ENCODE measurements around the gene VAT1L. TPM values are rescaled to one million over a fixed set of nuclear protein-coding genes. Genes with fewer than 3 reads are reported as not detected.

The VAT1L gene
- total RNA-seq, 1 donor from 2014 or later = 6.4 TPM

GRCh38 chr16:77786186-77786847 lies 2.0 kb upstream of the VAT1L start:
- Histone ChIP-seq H3K27ac (no peak overlapping the region), H3K27me3 (peaks cover 15% of the 10 kb centered on the region)
- TF ChIP-seq POLR2A (IDR thresholded peaks at IDR 0.05) = no peak
- no peak for TF ChIP-seq CTCF (IDR thresholded peaks at IDR 0.05)
- no peak for TF ChIP-seq POLR2AphosphoS5 (IDR thresholded peaks at IDR 0.05; ENCODE audit: insufficient read depth in 1 of 2, low read depth in 1 of 2)

GRCh38 chr16:77787452-77787851 lies 912 bp upstream of the VAT1L start:
- intact Hi-C loops (cut with DNase I) = no loop called here
- H3K9me3 ChIP-seq = no peaks in the 10 kb centered on the region
- no peaks in the 10 kb centered on the region for H3K36me3 ChIP-seq
- H3K27ac ChIP-seq = no peak overlapping the region
- H3K4me3 ChIP-seq = no peak overlapping the region
- H3K4me1 ChIP-seq = peaks cover 19% of the 10 kb centered on the region
- TF ChIP-seq CTCF (IDR thresholded peaks at IDR 0.05) (no peak), POLR2AphosphoS5 (IDR thresholded peaks at IDR 0.05; ENCODE audit: insufficient read depth in 1 of 2, low read depth in 1 of 2) (no peak), POLR2A (IDR thresholded peaks at IDR 0.05) (no peak)
- H3K27me3 ChIP-seq = peaks cover 15% of the 10 kb centered on the region
- no peak for DNase-seq (ENCODE audit: extremely low spot score in 2 of 2)

More at GRCh38 chr16:77786186-77786847, 2.0 kb upstream of the VAT1L start:
- intact Hi-C loops (cut with DNase I) = no loop called here
- no peak for DNase-seq (ENCODE audit: extremely low spot score in 2 of 2)
- no peak overlapping the region for H3K4me3 ChIP-seq
- no peaks in the 10 kb centered on the region for H3K36me3 ChIP-seq
- H3K4me1 ChIP-seq = peaks cover 19% of the 10 kb centered on the region
- H3K9me3 ChIP-seq = no peaks in the 10 kb centered on the region

- Histone ChIP-seq H3K9me3 (no peaks in the 10 kb centered on the region), H3K4me3 (peak overlapping the region; percentile 48 to 51), H3K4me1 (peaks cover 19% of the 10 kb centered on the region), H3K27ac (no peak overlapping the region), H3K36me3 (no peaks in the 10 kb centered on the region), H3K27me3 (peaks cover 15% of the 10 kb centered on the region)
- TF ChIP-seq POLR2A (IDR thresholded peaks at IDR 0.05) (no peak), POLR2AphosphoS5 (IDR thresholded peaks at IDR 0.05; ENCODE audit: insufficient read depth in 1 of 2, low read depth in 1 of 2) (no peak), CTCF (IDR thresholded peaks at IDR 0.05) (no peak)
- intact Hi-C loops (cut with DNase I) = no loop called here
- DNase-seq (ENCODE audit: extremely low spot score in 2 of 2) = no peak
Measured at GRCh38 chr16:77789085-77790008, 983 bp downstream of the VAT1L start.

GRCh38 chr16:77790009-77790372 lies 1.6 kb downstream of the VAT1L start:
- Histone ChIP-seq H3K27me3 (peaks cover 15% of the 10 kb centered on the region), H3K4me1 (peaks cover 19% of the 10 kb centered on the region), H3K27ac (no peak overlapping the region), H3K4me3 (no peak overlapping the region), H3K36me3 (no peaks in the 10 kb centered on the region), H3K9me3 (no peaks in the 10 kb centered on the region)
- TF ChIP-seq POLR2AphosphoS5 (IDR thresholded peaks at IDR 0.05; ENCODE audit: insufficient read depth in 1 of 2, low read depth in 1 of 2) = no peak
- TF ChIP-seq CTCF (IDR thresholded peaks at IDR 0.05) = no peak
- TF ChIP-seq POLR2A (IDR thresholded peaks at IDR 0.05) = no peak
- DNase-seq (ENCODE audit: extremely low spot score in 2 of 2) = no peak
- intact Hi-C loops (cut with DNase I) = no loop called here

Measured in vagina (tissue), 2 donors.